ENCODE results near the gene GPRIN3. TPM values are rescaled to one million over a fixed set of nuclear protein-coding genes. Genes with fewer than 3 reads are reported as not detected.

GPRIN3 gene
- total and polyA plus RNA-seq, 2 donors (not counting 3 experiments of a cell fraction or from before 2014, with no cell fraction given): 0.17 to 2.2 TPM

DNA sequence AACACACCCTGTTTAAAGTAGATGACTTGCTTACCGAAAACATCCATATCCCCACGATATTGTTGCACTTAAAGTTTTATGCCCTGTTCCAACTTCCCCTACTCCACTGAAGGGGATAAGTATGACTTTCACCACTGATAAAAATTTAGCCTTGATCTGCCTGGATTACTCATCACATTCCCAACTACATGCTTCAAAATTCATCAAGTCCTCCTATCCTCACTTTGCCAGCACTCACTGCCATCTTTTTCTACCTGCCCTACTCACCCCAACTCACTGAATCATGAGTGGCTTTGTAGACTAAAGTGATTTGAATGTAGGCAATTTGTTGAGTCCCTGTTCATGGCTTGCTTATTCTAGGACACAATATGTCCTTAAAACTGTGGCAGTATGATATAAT lies 12.2 kb upstream of the GPRIN3 start:
- Histone ChIP-seq H3K4me1 (ENCODE audit: control insufficient read depth, extremely low read depth, insufficient read depth, low read length) (peaks cover 21% of the 10 kb centered on the region), H3K9me1 (replicated peaks; ENCODE audit: control insufficient read depth, extremely low read depth, insufficient read depth, low read length) (no peaks in the 10 kb centered on the region), H3K36me3 (ENCODE audit: control insufficient read depth in 2 of 2, extremely low read depth in 1 of 2, insufficient read depth in 2 of 2, low read length in 2 of 2) (no peaks in the 10 kb centered on the region), H3K27me3 (ENCODE audit: control insufficient read depth in 2 of 2, insufficient read depth in 2 of 2, low read length in 2 of 2) (no peaks in the 10 kb centered on the region), H3K4me2 (ENCODE audit: insufficient read depth, low read length) (no peak overlapping the region), H3K9me3 (replicated peaks; ENCODE audit: control insufficient read depth, insufficient read depth, low read length) (no peaks in the 10 kb centered on the region), H3K27ac (ENCODE audit: insufficient read depth, low read depth, low read length) (no peak overlapping the region), H2AFZ (ENCODE audit: low read depth, low read length) (no peak overlapping the region), H3K79me2 (ENCODE audit: control insufficient read depth, insufficient read depth, low read length) (no peaks in the 10 kb centered on the region), H3K9ac (replicated peaks; ENCODE audit: extremely low read depth, insufficient read depth, low read length) (no peak overlapping the region), H3K4me3 (replicated peaks in 1 of 3; ENCODE audit: insufficient read depth in 1 of 3, low read depth in 1 of 3, low read length in 3 of 3) (no peak overlapping the region), H4K20me1 (replicated peaks; ENCODE audit: control insufficient read depth, extremely low read depth, insufficient read depth, low read length) (no peaks in the 10 kb centered on the region)
- ChIA-PET POLR2A (no interaction called here), CTCF (no interaction called here)
- dilution Hi-C loops (cut with MboI; ENCODE audit: extremely low pct_ligation_motif_present, low sequenced_read_pairs): no loop called here
- DNase-seq (ENCODE audit: low read depth, low spot score) (no peak), FAIRE-seq (no peak)
- no peak for TF ChIP-seq FOS (IDR thresholded peaks at IDR 0.05; ENCODE audit: borderline replicate concordance, insufficient read depth, low read length)
- no peak for TF ChIP-seq MAX (IDR thresholded peaks at IDR 0.05; ENCODE audit: insufficient read depth, insufficient read length)
- TF ChIP-seq MYC (IDR thresholded peaks at IDR 0.05; ENCODE audit: low read depth, low read length): no peak
- TF ChIP-seq POLR2A (IDR thresholded peaks at IDR 0.05; ENCODE audit: low read depth, low read length): no peak
- TF ChIP-seq, protein P1, sequence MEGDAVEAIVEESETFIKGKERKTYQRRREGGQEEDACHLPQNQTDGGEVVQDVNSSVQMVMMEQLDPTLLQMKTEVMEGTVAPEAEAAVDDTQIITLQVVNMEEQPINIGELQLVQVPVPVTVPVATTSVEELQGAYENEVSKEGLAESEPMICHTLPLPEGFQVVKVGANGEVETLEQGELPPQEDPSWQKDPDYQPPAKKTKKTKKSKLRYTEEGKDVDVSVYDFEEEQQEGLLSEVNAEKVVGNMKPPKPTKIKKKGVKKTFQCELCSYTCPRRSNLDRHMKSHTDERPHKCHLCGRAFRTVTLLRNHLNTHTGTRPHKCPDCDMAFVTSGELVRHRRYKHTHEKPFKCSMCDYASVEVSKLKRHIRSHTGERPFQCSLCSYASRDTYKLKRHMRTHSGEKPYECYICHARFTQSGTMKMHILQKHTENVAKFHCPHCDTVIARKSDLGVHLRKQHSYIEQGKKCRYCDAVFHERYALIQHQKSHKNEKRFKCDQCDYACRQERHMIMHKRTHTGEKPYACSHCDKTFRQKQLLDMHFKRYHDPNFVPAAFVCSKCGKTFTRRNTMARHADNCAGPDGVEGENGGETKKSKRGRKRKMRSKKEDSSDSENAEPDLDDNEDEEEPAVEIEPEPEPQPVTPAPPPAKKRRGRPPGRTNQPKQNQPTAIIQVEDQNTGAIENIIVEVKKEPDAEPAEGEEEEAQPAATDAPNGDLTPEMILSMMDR (IDR thresholded peaks at IDR 0.05; ENCODE audit: extremely low read depth in 1 of 2, insufficient read depth in 1 of 2, low read depth in 1 of 2, low read length in 2 of 2): no peak
- no peak for TF ChIP-seq EZH2 (IDR thresholded peaks at IDR 0.05; ENCODE audit: borderline replicate concordance, low read depth, low read length, severe bottlenecking)
- no peak for TF ChIP-seq POLR2AphosphoS5 (IDR thresholded peaks at IDR 0.05; ENCODE audit: insufficient read depth, low read depth, low read length)
- no peak for TF ChIP-seq GATA2 (IDR thresholded peaks at IDR 0.05; ENCODE audit: insufficient read depth, insufficient read length, low read depth, low read length)
- TF ChIP-seq JUN (IDR thresholded peaks at IDR 0.05; ENCODE audit: borderline replicate concordance, insufficient read depth, insufficient read length, low read depth): no peak
- BruUV-seq (replicated peaks): no TSS peak
- intact Hi-C loops (cut with micrococcal nuclease): no loop called here
